Endometrial microvascular endothelial cells (primary cell): ENCODE data around the gene ADAMTSL5. TPM values are rescaled to one million over a fixed set of nuclear protein-coding genes. Genes with fewer than 3 reads are reported as not detected.
"Not testable (repeated sequence)": the region's sequence is repeated elsewhere in the genome, so short reads cannot be mapped to it uniquely, and the experiment has no call there.

Experiments
- in situ Hi-C: cut with HindIII; loops from 2 replicates; pipeline ENCODE4 v1.10.0; 2017; ENCODE audit warnings: low sequenced_read_pairs, low pct_unique_long_range_greater_than_20kb; ENCODE audit errors: inconsistent ontology term
- total RNA-seq: library from RNA; depleted of rRNA; stranded (reverse); fragments of >200 nt; gene quantifications from one replicate; pipeline ENCODE4 v1.2.3, GENCODE V29; 2015; ENCODE audit errors: inconsistent ontology term

ADAMTSL5 gene
- total RNA-seq, 1 donor from 2014 or later, result not detected

DNA sequence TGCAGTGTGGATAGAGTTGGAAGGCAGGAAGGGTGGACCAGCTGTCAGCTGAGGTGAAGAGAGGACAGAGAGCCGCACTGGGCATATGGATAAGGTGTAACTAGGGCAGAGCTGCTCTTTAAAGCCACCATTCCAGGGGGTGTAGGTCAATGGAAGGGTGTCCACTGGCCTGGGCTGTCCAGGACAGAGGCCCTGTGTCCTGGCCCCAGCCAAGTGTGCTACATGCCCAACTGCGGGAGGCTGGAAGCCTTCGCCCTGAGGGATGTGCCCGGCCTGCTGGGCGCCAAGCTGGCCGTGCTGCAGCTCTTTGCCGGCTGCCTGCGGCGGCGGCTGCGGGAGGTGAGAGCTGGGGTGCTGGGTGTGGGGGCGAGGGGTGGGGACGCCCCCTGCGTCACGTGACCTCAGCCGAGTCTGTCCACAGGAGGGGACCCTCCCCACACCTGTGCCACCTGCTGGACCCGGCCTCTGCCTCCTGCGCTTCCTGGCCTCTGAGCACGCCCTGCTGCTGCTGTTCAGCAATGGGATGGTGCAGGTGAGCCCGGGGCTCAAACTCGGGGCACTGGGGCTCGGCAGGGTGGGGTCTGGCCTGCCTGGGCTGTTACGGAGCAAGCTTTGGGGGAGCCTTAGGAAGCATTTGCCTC, 20.8 kb upstream of the ADAMTSL5 start:
- in situ Hi-C loops, result no loop called here

DNA sequence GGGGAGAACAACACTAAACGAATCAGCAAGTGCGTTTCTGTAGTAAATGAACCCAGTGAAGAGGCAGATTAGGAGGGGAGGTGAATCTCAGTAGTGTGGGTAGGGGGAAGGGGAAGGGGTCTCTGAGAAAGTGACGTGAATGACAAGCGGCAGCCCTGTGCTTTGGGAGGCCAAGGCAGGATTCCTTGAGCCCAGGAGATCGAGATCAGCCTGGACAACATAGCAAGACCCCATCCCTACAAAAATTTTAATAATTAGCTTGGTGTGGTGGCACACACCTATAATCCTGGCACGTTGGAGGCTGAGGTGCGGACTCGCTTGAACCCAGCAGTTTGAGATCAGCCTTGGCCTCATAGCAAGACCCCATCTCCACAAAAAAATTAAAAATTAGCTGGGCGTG, 19.2 kb upstream of the ADAMTSL5 start:
- in situ Hi-C loops, result no loop called here

DNA sequence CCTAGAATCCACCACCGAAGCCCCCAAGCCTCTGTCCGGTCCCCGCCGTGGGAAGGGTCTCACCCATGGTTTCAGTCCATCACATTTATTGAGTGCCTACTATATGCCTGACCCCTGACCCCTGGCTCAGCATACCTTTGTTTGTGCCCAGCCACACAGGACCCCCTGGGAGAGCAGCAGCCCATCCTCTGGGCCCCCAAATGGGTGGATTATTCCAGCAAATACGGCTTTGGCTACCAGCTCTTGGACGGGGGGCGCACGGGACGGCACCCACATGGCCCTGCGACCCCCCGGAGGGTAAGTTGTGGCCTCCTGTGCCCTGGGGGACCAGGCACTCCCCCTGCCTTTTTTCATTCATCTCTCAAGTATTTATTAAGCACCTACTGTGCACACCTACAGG, 18.8 kb upstream of the ADAMTSL5 start:
- in situ Hi-C loops, result no loop called here

DNA sequence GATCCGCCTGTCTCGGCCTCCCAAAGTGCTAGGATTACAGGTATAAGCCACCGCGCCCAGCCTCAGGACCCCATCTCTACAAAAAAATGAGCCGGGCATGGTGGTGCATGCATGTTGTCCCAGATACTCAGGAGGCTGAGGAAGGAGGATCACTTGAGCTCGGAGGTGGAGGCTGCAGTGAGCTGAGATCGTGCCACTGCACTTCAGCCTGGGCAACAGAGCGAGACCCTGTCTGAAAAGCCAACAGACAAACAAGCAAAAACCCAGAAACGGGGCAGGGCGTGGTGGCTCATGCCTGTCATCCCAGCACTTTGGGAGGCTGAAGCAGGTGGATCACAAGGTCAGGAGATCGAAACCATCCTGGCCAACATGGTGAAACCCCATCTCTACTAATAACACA, 18.0 kb upstream of the ADAMTSL5 start:
- in situ Hi-C loops, result not testable (repeated sequence)

DNA sequence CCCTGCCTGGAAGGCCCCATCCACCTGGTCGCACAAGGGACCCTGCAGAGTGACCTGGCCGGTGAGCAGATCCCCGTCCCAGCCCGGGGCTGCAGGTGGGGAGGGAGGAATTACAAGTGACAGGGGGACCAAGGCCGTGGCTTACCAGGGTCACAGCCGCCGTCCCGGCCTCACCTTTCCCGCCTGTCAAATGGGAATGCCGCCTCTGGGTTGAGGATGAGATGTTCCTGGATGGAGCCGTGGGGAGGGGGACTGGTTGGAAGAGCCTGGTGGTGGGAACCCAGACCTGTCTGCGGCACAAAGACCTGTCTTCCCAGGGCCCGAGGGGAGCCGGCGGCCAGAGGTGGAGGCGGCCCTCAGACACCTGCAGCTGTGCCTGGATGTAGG, 16.6 kb upstream of the ADAMTSL5 start:
- in situ Hi-C loops, result no loop called here

GRCh38 chr19:1528596-1529429, 16.0 kb upstream of the ADAMTSL5 start:
- in situ Hi-C loops, result no loop called here

DNA sequence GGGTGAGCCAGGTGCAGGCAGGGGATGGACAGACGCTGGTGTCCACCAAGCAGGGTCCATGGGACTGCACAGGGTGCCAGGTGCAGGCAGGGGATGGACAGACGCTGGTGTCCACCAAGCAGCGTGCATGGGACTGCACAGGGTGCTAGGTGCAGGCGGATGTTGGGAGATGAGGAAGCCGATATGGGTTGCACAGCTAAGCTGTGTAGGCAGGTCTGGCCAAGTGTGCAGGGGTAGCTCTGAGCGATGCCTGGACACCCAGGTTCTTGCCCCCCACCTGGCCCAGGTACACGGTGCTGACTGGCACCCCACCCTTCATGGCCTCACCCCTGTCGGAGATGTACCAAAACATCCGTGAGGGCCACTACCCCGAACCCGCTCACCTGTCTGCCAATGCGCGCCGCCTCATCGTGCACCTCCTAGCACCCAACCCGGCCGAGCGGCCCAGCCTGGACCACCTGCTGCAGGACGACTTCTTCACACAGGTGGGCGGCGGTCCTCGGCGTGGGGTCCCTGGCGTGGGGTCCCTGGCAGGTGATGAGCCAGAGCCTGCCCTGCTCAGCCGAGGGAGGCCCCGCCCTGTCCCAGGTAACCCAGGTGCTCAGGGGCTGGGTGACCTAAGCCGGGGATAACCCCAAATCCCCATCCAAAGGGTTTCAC, 15.0 kb upstream of the ADAMTSL5 start:
- in situ Hi-C loops, result no loop called here

- in situ Hi-C loops, result no loop called here
Measured at GRCh38 chr19:1526979-1527649, 14.3 kb upstream of the ADAMTSL5 start.

DNA sequence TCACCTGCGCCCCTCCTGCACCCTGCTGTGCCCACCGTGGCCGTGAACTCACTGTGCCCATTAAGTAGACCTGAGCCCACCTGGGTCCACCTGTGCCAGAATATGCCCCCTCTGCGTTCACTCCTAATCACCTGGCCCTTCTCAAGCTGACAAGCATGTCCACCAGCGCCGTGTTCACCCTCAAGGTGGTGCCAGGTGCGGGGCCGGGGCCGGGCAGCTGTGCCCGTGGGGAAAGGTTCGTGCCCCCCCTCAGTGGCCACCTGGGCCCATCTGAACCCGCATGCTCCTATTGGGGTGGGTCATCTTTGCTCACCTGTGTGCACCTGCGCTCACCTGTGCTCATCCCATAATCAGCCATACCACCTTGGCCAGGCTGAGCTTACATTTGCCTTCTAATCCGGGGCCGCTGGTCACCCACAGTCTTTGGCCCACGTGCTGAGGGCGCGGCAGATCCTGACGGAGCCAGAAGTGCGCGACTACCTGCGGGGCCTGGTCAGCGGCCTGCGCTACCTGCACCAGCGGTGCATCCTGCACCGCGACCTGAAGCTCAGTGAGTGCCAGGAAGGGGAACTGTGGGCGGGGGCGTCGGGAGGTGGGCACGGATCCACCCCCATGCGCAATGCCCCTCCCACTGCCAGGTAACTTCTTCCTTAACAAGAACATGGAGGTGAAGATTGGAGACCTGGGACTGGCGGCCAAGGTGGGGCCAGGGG, 13.4 kb upstream of the ADAMTSL5 start:
- in situ Hi-C loops, result no loop called here

GRCh38 chr19:1525343-1525742, 12.5 kb upstream of the ADAMTSL5 start:
- in situ Hi-C loops, result no loop called here

DNA sequence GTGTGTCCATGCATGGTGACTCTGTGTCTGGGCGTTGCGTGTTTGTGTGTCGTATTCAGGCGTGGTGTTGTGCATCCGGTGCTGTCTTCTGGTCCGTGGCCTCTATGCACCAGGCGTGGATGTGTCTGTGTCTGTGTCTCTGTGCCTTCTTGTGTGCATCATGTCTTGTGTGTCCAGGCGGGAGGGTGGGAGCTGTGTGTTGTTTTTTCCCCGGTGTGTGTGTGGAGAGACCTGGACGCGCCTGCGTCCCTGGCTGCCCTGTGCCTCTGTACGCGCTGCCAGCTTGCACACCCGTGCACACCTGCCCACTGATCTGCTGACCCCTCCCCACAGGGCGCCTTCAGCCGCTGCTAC, 12.1 kb upstream of the ADAMTSL5 start:
- in situ Hi-C loops, result no loop called here

- in situ Hi-C loops, result no loop called here
Measured at GRCh38 chr19:1524287-1524971, 11.6 kb upstream of the ADAMTSL5 start.

- in situ Hi-C loops, result no loop called here
Measured at GRCh38 chr19:1523412-1524286, 10.8 kb upstream of the ADAMTSL5 start, which contains the start of gene PLK5. Gene PLK5, plus strand, starts transcription at chr19:1524077. Its CDS starts 2,920 bp downstream, at chr19:1526997.

GRCh38 chr19:1522838-1523237, 10.0 kb upstream of the ADAMTSL5 start:
- in situ Hi-C loops, result no loop called here

- in situ Hi-C loops, result no loop called here
Measured at GRCh38 chr19:1522061-1522460, 9.2 kb upstream of the ADAMTSL5 start.

- in situ Hi-C loops, result no loop called here
Measured at GRCh38 chr19:1521636-1522035, 8.8 kb upstream of the ADAMTSL5 start.

DNA sequence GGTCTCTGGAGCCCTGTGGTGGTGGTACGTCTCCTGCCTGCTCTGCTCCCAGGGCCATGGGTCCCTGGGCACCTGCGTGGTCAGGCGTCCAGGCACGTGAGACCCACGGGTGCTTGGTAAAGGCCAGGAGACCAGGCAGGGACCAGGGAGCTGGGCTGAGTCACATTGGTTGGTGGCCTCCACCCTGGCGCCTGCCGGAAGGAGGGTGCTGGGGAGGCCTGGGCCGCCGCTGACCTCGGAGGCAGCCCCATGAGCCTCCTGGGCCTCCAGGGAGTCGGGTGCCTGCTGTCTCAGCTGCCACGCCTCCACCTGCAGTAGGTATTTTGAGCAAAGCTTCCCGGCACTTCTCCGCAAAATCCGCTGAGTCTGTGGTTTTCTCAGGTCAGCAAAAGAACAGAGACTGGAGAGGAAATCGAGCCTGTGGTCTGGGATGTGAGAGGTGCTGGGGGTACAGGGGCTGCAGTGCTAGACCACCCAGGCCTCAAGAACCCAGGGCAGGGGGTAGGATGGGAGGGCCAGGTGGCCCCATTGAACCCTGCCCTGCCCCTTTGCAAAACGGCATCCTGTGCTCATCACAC, 7.5 kb upstream of the ADAMTSL5 start:
- in situ Hi-C loops, result no loop called here
